Daoy (cell line): ENCODE results near the gene TEX10. TPM values are rescaled to one million over a fixed set of nuclear protein-coding genes. Genes with fewer than 3 reads are reported as not detected.

Source experiments
- DNase-seq: peaks from one replicate; pipeline ENCODE4 v3.0.0-alpha.2; 2015; ENCODE audit warnings: low read depth
- total RNA-seq: library from RNA; depleted of rRNA; stranded (reverse); fragments of >200 nt; shearing (Covaris generic); gene quantifications from 2 replicates; pipeline ENCODE4 v1.2.3, GENCODE V29; 2014; rRNA removed

The TEX10 gene
- total RNA-seq, 1 experiment from 2014 or later = 64.2 TPM

DNA sequence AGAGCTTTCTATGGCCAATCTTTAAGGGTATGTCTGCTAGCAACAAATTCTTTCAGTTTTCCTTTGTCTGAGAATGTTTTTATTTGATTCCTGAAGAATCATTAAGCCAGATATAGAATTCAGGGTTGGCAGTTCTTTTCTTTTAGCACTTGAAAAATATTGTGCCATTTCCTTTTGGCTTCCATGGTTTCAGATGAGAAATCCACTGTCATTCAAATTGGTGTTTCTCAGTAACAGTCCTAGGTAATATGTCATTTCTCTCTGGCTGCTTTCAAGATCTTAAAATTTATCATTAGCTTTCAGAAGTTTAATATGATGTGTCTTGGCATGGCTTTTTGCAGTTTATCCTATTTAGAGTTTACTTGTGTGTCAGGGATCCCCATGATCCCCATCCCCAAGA is 67.7 kb downstream of the TEX10 start:
- DNase-seq = no peak

DNA sequence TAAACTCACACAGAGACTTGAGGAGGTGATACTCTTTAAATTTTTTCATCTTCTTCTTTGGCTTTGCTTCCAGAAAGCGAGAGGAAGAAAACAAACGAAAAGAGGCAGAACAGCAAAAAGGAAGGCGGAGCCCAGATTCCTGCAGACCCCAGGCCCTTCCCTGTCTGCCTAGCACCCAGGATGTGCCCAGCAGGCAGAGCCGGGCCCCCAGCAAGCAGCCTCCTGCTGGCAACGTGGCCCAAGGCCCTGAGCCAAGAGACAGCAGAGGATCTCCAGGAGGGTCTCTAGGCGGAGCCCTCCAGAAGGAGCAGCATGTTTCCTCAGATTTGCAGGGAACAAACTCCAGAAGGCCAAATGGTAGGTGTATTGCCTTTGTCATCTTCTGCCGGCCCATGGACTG is 68.5 kb downstream of the TEX10 start:
- no peak for DNase-seq

DNA sequence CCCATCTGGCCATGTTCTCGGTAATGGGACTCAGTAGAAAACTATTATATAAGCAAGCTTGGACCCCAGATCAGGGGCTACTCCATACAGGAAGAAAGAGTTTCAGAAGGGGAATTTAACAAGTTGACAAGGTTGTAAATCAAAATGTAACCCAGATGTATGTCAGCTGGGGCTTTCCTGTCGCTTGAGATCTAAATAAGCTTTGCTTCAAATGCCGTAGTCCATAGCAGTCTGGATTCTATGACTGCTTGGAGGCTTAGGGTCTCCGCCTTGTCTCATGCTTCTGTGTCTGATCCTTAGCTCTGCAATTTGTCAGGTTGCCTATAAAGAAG is 70.4 kb downstream of the TEX10 start:
- DNase-seq = no peak

DNA sequence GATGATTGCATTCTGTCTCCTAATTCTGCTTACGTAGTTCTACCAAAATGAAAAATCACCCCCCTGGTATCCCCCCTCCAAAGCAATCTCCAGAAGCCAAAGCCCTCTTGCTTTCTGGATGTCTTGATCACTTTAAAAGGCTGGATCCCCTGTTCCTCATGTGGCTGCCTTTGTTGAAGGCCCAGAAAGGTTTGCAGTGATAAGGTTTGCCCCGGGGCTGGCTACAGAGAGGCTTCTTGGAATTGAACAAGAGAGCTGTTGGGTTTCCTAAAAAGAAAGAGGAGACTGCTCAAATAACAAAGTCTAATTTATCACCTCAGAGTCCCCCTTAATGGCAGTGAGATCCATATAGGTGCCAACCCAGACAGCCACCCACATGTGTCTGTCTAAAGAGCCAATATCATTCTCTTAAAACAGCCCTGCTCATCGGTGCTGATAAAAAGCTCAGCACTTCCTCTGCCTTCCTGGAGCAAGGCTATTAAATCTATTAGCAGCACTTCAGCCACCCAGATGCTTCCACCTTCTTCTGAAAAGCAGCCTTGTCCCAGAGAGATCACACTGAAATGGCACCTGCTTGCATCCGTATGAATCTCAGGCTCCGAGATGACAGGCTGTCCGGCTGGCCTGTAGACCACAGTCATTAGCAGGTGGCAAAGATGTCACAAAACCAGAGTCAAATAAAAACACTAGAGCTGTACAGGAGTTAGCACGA is 70.9 kb downstream of the TEX10 start:
- DNase-seq = no peak

DNA sequence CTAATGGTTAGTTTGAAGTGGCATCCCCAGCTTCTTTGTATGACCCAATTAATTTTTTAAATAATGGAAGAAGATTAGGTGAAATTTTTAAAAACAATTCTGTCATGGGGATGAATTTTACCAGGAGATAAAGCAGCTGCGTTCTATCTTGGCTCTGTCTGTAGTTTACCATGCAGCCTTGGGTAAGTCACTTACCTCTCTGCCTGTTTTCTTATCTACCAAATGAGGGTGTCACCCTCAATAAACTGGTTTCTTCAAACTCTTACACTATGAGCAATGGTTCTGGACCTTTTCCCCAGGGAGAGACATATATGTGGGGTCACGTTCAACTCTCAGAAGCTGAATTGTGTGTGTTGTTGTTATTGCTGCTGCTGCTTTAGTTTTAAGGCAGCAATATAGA is 71.7 kb downstream of the TEX10 start:
- DNase-seq = no peak

DNA sequence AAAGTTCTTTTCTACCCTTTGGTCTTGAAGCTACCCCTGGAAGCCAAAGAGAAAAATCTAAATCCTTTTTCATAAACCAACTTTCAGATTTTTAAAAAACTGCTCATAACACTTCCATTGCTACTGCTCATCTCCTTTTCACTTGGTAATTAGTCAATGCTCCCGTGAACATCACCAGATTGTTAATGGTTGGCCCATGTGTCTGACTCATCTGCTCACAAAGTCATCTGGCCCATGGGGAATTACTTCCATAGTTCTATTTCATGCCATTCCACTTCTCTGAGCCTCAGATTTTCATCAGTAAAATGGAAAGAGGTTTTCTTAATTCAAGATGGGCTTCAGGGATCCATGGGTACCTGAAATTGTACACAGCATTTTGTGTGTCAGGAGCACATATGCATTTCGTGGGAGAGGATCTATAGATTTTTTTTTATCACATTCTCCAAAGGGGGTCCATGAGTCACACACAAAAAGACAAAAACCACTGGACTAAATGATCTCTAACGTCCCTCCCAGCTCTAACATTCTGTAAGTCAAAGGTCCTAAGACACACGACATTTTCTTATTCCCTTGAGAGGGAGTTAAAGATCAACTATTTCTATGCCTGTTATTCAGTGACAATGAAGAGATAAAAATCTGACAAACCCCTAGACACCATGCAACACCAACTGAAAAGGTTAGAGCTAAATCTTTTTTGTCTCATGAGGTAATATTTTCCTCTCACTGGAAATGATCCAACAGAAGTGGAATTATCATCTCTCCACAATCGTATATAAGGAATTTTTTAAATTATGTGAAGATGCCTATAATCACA is 75.4 kb downstream of the TEX10 start:
- DNase-seq = peak; percentile 73

DNA sequence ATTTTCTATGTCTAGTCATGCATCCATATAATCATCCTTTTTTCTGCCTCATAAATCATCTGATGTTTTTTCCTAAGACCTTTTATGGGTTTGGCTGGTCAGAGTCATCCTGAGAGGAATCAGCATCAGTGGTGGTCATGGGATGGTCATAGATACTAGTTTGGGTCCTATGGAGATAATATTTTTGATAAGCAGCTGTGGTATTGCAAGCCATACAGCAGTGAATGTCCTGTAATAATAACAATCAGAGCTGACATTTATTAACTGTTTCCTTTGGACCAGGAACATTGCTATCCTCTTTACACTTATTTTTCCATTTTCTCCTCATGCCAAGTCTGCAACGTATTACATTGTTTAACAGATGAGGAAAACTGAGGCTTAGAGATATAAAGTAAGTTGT is 83.1 kb downstream of the TEX10 start:
- no peak for DNase-seq

DNA sequence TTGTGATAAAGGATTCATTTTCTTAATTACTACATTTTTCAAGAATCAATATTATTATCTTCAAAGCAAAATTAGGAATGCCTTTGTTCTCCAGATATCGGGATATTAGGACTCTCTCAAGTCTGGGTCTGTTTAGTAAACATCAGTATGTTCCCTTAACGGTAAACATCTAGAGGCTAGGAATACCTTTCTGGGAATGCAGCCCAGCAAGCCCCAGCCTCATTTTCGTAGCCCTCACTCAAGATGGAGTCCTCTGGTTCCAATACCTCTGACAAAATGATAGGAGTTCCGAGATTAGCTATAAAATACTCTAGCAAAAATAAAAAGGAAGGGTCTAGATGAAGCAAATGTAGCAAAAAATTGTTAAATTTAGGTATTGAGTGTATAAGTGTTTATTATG is 84.5 kb downstream of the TEX10 start:
- no peak for DNase-seq

DNA sequence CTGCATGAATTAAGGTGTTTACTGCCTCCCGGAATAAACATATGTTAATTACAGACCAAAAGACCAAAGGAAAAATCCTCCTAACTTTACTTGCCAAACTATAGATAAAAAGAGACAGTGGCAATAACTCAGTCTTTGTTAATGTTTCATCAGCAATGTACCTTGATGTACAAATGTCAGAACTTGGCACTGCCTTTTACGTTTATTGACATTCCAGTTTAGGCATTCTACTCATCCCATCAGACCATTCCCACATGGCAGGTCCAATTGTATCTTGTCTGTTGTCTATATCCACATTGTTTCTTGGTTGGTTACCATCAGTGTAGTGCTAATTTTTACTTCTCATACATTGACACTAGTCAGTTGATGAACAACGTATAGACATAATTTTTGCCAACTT is 85.5 kb downstream of the TEX10 start:
- no peak for DNase-seq

Other genes starting within 250 kb of the TEX10 start
- 150 and 171 TPM in 2 replicates for gene MSANTD3, start 74.2 kb upstream of the TEX10 start, total RNA-seq
- 0.83 and 2.1 TPM in 2 replicates for gene TMEFF1, start 120.2 kb upstream of the TEX10 start, total RNA-seq
- 2.2 and 3.5 TPM in 2 replicates for gene CAVIN4, start 225.1 kb upstream of the TEX10 start, total RNA-seq